ENCODE measurements around the gene OR5K4. TPM values are rescaled to one million over a fixed set of nuclear protein-coding genes. Genes with fewer than 3 reads are reported as not detected.

Gene OR5K4
- total RNA-seq, 1 donor from 2014 or later = not detected

- no peaks in the 10 kb centered on the region for H3K4me1 ChIP-seq
- H3K27me3 ChIP-seq (ENCODE audit: low read depth) = peaks cover 22% of the 10 kb centered on the region
- TF ChIP-seq CTCF (IDR thresholded peaks at IDR 0.05; ENCODE audit: borderline replicate concordance) = no peak
- intact Hi-C loops (cut with micrococcal nuclease) = loop anchor here (5.0 kb wide), 1 partner anchor 284 kb away; no protein-coding TSS in a partner anchor
- H3K36me3 ChIP-seq = no peaks in the 10 kb centered on the region
- no peaks in the 10 kb centered on the region for H3K9me3 ChIP-seq (replicated peaks)
- H3K27ac ChIP-seq (replicated peaks) = no peak overlapping the region
- DNase-seq = no peak
- H3K4me3 ChIP-seq = no peak overlapping the region
Measured at GRCh38 chr3:98326105-98326893, 27.4 kb upstream of the OR5K4 start.

GRCh38 chr3:98326945-98327344, 26.7 kb upstream of the OR5K4 start:
- intact Hi-C loops (cut with micrococcal nuclease) = loop anchor here (5.0 kb wide), 1 partner anchor 285 kb away; no protein-coding TSS in a partner anchor
- H3K36me3 ChIP-seq = no peaks in the 10 kb centered on the region
- no peak for DNase-seq

GRCh38 chr3:98328933-98329332, 24.7 kb upstream of the OR5K4 start:
- H3K4me3 ChIP-seq = no peak overlapping the region
- no peaks in the 10 kb centered on the region for H3K9me3 ChIP-seq (replicated peaks)
- TF ChIP-seq CTCF (IDR thresholded peaks at IDR 0.05; ENCODE audit: borderline replicate concordance) = no peak
- intact Hi-C loops (cut with micrococcal nuclease) = loop anchor here (5.0 kb wide), 1 partner anchor 287 kb away; no protein-coding TSS in a partner anchor
- no peak for DNase-seq
- no peaks in the 10 kb centered on the region for H3K4me1 ChIP-seq
- H3K27me3 ChIP-seq (ENCODE audit: low read depth) = peaks cover 29% of the 10 kb centered on the region
- H3K36me3 ChIP-seq = no peaks in the 10 kb centered on the region
- H3K27ac ChIP-seq (replicated peaks) = no peak overlapping the region

More at GRCh38 chr3:98326945-98327344, 26.7 kb upstream of the OR5K4 start:
- peaks cover 26% of the 10 kb centered on the region for H3K27me3 ChIP-seq (ENCODE audit: low read depth)
- no peaks in the 10 kb centered on the region for H3K4me1 ChIP-seq
- H3K9me3 ChIP-seq (replicated peaks) = no peaks in the 10 kb centered on the region
- TF ChIP-seq CTCF (IDR thresholded peaks at IDR 0.05; ENCODE audit: borderline replicate concordance) = no peak
- H3K4me3 ChIP-seq = no peak overlapping the region
- no peak overlapping the region for H3K27ac ChIP-seq (replicated peaks)

GRCh38 chr3:98329392-98330124, 24.1 kb upstream of the OR5K4 start:
- H3K27ac ChIP-seq (replicated peaks) = no peak overlapping the region
- DNase-seq = peak; percentile 12
- intact Hi-C loops (cut with micrococcal nuclease) = loop anchor here (5.0 kb wide), 1 partner anchor 287 kb away; no protein-coding TSS in a partner anchor
- no peaks in the 10 kb centered on the region for H3K9me3 ChIP-seq (replicated peaks)
- H3K36me3 ChIP-seq = no peaks in the 10 kb centered on the region
- H3K4me3 ChIP-seq = no peak overlapping the region
- peak; percentile 66 for TF ChIP-seq CTCF (IDR thresholded peaks at IDR 0.05; ENCODE audit: borderline replicate concordance)
- H3K27me3 ChIP-seq (ENCODE audit: low read depth) = peaks cover 29% of the 10 kb centered on the region
- no peaks in the 10 kb centered on the region for H3K4me1 ChIP-seq

GRCh38 chr3:98331329-98331728, 22.3 kb upstream of the OR5K4 start:
- H3K9me3 ChIP-seq (replicated peaks) = no peaks in the 10 kb centered on the region
- intact Hi-C loops (cut with micrococcal nuclease) = no loop called here
- no peak overlapping the region for H3K4me3 ChIP-seq

More at GRCh38 chr3:98331329-98331728, 22.3 kb upstream of the OR5K4 start:
- H3K4me1 ChIP-seq = no peaks in the 10 kb centered on the region
- no peak for TF ChIP-seq CTCF (IDR thresholded peaks at IDR 0.05; ENCODE audit: borderline replicate concordance)
- H3K27ac ChIP-seq (replicated peaks) = no peak overlapping the region
- H3K36me3 ChIP-seq = no peaks in the 10 kb centered on the region
- H3K27me3 ChIP-seq (ENCODE audit: low read depth) = peaks cover 31% of the 10 kb centered on the region
- DNase-seq = no peak
